NCI-H2196 treated with DMSO at 0.1 percent for 48 hours (cell line): ENCODE data around the gene BTBD9.
"Not testable (repeated sequence)": the region's sequence is repeated elsewhere in the genome, so short reads cannot be mapped to it uniquely, and the experiment has no call there.

Experiments used
- DNase-seq: peaks from one replicate; lab custom pipeline; 2025; ENCODE audit not compliant: unreplicated experiment; lab: John Stamatoyannopoulos, UW

Gene BTBD9

DNA sequence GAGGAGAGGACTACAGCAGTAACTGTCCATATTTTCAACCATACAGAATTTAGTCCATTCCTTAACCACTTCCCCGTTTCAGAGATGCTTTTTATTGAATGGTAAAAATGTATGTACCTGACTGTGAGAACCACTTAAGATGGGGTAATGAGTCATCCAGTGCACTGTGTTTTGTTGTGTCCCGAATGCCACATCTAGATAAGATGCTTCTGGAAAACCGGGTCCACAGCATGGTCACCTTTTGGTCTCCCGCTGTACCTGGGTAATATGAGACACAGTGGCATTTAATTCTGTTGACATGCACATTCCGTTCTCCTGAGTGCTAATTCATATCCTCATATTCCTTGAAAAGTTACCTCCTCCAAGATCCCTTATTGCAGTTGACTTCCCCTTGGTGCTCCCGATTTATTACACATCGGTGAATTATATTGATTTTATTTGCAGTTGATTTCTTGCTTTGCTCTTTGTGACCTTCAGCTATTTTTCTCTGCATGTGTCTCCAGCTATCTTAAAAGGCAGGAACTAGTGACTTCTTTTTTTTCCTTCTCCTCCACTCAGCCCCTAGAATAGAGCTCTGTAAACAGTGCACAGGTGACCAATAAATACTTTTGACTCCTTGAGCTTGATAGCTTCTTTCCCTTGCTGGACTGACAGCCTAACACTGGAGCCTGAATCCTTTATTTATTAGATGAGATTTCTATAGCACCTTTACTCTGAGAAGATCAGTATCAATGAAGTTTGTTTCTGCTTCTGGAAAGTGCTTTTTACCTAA is 505.6 kb downstream of the BTBD9 start:
- DNase-seq = no peak

DNA sequence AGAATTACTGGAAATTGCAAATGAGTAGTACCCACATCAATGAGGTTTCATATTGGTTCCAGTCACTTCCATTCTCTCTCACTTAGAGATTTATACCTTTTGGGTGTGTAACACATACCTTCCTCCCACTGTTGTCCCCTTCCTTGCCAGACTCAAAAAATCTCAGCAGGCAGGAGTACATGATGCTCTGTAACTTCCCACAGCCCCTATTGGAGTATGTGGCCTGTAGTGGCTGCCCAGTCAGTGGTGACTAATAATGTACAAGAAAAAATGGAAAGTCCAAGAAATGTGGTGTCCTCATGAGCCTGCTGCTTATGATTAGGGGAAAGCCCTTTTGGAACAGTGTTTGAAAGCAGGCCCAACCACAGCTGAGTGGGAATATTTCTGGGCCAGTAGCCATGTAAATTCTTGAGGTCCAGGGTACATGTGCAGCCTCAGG is 508.2 kb downstream of the BTBD9 start:
- no peak for DNase-seq

DNA sequence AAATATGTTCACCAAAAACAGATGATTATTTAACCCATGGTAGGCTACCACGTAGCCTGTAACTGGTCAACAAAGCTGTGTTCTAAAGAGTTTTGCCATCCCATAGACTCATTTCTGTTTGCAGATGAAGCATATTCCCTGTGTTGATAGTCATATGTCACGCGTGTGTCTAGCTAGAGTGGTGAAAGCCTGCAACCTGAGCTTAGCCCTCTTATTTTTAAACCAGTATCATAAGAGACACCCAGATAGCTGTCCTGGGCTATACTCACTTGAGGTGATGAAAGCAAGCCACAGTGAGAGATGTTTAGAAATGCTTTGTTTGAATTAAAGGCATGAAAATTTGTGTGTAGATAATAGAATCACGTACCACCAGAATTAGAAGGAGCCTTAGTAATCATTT is 512.4 kb downstream of the BTBD9 start:
- no peak for DNase-seq

DNA sequence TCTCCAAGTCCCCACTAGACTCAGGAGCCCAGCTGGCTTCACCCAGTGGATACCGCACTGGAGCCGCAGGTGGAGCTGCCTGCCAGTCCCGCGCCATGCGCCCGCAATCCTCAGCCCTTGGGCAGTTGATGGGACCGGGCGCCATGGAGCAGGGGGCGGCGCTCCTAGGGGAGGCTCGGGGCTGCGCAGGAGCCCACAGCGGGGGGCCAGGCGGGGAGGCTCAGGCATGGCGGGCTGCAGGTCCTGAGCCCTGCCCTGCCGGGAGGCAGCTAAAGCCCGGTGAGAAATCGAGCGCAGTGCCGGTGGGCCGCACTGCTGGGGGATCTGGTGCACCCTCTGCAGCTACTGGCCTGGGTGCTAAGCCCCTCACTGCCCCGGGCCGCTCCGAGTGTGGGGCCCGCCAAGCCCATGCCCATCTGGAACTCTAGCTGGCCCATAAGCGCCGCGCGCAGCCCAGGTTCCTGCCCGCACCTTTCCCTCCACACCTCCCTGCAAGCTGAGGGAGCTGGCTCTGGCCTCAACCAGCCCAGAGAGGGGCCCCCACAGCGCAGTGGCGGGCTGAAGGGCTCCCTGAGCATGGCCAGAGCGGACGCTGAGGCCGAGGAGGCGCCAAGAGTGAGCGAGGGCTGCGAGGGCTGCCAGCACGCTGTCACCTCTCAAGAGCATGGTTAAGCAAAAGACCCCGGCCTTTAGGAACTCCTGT is 515.4 kb downstream of the BTBD9 start:
- DNase-seq = not testable (repeated sequence)

DNA sequence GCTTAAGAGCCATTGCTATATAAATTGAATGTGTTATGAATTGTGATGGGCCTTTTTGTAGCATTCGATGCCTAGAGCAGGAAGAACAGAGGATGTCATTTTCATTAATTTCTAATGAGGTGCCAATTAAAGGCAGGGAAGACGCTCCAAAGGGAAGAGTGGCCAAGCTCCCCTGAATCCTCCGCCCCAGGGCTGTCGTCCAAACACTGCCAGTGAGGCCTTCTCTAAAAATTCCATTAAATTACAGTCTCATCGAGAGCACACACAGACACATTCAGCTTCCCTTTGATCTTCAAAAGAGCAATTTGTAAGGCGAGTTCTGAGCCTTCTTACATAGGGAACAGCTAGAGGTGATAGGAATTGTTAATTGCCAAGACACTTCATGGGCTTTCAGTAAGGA is 520.2 kb downstream of the BTBD9 start:
- no peak for DNase-seq

DNA sequence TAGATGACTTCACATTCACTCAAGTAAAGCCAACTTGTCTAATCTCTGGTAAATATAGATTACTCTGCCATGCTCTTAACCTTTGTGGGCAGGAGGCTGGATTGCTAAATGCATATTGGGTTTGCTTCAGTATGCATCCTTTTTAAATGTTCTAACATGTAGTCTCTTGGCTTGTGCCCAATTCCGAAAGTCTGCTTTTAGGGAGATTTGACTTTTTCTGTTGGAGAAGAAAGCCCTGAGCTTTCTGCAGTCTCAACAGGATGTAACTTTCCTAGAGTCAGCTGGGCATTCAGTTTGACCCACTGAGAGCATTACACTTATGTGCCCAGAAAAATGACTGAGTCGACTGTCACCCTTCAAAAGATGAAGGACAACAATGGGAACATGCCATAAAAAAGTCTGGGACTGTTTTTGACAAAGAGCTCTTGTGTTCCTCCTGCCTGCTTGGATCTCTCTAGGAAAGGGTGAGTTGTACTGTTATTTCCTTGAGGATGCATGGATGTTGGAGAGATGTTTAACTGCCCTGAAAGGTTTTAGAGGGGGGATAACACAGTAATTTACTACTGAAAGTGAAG is 520.9 kb downstream of the BTBD9 start:
- DNase-seq = no peak
